ENCODE measurements around the gene C2orf76.
"Not testable (repeated sequence)": the region's sequence is repeated elsewhere in the genome, so short reads cannot be mapped to it uniquely, and the experiment has no call there.

Gene C2orf76

GRCh38 chr2:119366649-119367471 is at the start of gene C2orf76, which contains the start of gene DBI:
Gene C2orf76, minus strand, starts transcription at chr2:119366834. Its CDS starts 26,875 bp downstream, at chr2:119339959.
Gene DBI, plus strand, starts transcription at chr2:119366977. Its CDS starts 75 bp downstream, at chr2:119367052.
- peak; percentile 91 for DNase-seq (ENCODE audit: low read depth)

DNA sequence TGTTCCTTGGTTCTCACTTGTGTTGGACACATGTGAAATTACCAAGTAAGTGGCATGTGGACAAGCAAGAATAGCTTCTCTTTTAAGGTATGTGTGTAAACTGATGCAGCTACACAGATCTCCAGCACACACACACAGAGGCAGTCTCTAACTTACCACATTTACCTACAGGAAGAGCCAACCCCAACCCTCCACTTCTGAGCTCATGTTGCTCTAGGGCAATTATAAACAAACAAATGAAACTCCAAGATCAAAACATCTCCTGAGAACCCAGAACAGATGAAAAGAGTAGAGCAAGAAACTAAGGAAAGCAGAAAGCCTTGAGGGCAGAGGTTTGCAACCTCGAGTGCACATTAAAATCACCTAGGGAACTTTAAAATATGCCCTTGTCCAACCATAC is 49.0 kb upstream of the C2orf76 start:
- no peak for DNase-seq (ENCODE audit: low read depth)

GRCh38 chr2:119414894-119415293 is 48.3 kb upstream of the C2orf76 start:
- no peak for DNase-seq (ENCODE audit: low read depth)

DNA sequence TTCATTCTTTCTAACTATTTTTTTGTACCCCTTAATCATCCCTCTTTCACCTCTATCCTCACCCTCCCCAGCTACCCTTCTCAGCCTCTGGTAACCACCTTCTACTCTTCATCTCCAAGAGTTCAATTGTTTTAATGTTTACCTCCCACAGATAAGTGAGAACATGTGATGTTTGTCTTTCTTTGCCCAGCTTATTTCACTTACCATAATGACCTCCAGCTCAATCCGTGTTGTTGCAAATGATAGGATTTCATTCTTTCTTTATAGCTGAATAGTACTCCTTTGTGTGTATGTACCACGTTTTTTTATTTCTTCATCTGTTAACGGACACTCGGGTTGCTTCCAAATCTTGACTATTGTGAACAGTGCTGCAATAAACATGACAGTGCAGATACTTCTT is 42.9 kb upstream of the C2orf76 start:
- no peak for DNase-seq (ENCODE audit: low read depth)

GRCh38 chr2:119408221-119408619 is 41.6 kb upstream of the C2orf76 start:
- no peak for DNase-seq (ENCODE audit: low read depth)

DNA sequence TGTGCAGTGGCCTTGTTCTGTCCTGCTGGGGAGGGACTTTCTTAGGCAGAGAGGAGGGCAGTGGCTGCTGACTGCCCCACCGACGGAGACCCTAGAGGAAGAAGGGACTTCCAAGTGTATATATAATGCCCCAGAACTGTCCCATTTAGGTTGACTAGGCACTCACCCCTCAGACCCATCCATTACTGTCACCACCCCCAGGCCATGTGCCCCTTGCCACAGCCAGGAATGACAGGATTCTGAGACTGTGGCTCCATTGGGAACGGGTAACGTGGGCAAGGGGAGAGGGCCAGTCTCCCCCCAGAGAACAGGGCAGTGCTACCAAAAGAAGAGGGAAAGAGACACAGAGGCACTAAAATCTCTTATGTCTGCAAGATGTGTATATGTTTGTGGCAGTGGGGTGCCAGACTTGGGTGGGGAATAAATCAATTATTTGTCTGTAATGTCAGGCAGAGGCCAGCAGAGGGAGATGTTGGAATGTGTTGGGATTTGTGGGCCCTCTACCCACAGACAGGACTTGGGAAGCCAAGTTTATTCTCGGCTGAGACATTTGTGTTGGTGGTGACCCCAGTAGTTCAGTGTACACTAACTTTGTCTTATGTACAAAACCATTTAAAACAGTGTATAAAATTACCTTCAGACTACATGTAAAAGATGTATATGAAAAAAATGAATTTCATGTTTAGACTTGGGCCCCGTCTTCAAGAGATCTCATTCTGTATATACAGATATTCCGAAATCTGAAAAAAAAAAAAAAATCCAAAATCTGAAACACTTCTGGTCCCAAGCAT is 41.0 kb upstream of the C2orf76 start:
- DNase-seq (ENCODE audit: low read depth) = peak; percentile 35

GRCh38 chr2:119405151-119405550 is 38.5 kb upstream of the C2orf76 start:
- no peak for DNase-seq (ENCODE audit: low read depth)

- DNase-seq (ENCODE audit: low read depth) = not testable (repeated sequence)
Observed at GRCh38 chr2:119403618-119404017, 37.0 kb upstream of the C2orf76 start.

DNA sequence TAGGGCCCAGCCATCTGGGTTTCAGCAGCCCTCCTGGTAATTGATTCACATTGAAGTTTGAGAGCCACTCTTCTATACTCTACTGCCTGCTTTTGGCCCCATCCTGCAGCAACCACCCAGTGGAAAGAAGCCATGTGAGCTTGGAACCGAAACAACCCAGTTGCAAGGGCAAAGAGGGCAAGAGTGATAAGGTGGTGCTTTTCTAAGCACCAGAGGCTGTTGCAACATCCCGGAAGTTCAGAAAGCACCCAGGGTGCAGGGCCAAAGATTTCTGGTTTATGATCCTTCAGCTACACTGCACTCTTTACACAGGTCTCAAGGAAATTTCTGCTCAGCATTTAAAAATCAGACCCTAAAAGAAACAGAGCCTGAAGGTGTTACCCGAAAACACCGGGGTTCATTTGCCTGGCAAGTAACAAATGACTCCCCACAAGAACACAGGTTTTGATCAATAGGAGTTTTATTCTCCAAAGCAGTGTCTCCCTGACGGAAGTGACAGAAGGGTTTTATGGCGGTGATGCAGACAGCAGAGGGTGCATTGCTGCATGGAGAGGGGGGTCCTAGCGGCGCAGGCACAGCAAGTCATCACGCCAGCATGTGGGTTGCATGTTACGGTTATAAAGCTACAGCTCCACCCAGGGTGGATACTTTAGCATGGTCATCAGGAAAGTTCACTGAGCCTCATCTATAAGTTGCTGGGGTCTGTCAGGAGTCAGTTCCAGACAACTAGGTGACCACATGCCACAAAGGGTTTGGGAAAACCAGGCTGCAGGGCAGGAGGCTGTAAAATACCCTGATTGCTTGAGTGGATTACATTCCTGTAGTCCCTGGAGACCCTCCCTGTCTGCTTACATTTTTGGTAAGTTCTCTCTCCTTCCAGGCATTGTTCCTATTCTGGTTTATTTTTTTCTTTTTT is 36.3 kb upstream of the C2orf76 start:
- DNase-seq (ENCODE audit: low read depth) = no peak

DNA sequence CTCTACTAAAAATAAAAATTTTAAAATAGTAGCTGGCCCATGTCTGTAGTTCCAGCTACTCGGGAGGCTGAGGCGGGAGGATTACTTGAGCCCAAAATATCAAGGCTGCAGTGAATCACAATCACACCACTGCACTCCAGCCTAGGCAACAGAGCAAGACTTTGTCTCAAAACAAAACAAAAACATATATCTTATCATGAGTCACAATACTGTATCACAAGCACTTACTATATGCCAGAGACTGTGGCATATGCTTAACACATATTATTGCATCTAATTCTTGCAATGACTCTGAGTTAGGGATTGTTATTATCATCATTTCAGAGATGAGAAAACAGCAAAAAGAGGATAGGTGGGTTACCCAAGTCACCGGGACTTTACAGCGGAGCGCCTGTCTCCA is 35.5 kb upstream of the C2orf76 start:
- DNase-seq (ENCODE audit: low read depth) = no peak

- DNase-seq (ENCODE audit: low read depth) = no peak
Observed at GRCh38 chr2:119397196-119397595, 30.6 kb upstream of the C2orf76 start.

DNA sequence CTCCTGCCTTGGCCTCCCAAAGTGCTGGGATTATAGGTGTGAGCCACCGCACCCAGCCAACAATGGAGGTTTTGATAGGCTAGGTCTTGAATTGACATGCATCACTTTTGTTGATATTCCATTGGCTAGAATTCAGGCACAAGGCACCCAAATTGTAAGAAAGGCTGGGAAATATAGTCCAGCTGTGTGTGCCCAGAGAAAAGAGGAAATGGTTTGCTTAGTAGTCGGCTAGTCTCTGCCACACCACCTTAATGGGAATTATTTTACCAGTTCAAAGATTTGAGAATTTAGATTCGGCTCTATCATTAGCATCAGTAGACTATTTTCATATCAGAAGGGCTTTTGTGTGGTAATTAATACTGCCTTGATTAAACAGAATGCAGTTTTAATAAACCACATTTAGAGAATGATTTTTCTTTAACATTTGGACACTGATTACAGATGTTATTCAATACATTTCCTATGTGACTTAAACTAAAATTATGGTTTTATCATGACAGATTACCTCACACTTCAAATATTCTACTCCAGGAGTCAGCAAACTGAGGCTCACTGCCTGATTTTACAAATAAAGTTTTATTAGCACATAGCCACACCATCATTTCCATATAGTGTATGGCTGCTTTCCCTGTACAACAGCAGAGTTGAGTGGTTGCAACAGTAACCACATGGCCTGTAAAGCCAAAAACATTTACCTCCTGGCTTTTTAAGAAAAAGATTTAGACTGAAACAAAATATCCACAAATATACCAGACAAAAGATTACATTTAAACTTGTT is 27.5 kb upstream of the C2orf76 start:
- DNase-seq (ENCODE audit: low read depth) = no peak

DNA sequence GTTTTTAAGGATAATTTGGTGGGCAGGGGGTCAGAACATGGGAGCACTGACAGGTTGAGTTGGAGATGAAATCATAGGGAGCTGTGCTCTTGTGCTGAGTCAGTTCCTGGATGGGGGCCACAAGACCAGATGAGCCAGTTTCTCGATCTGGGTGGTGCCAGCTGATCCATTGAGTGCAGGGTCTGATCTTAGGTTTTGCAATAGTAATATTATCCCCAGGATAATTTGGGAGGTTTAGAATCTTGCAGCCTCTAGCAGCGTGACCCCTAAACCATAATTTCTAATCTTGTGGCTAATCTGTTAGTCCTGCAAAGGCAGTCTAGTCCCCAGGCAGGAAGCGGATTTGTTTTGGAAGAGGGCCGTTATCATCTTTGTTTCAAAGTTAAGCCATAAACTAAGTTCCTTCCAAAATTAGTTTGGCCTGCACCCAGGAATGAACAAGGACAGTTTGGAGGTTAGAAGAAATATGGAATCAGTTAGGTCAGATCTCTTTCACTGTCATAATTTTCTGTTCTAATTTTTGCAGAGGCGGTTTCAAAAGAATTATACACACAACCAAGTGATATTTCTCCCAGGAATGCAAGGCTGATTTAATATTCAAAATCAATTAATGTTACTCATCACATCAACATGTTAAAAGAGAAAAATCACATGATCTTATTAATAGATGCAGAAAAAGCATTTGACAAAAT is 23.1 kb upstream of the C2orf76 start:
- DNase-seq (ENCODE audit: low read depth) = no peak

- no peak for DNase-seq (ENCODE audit: low read depth)
Observed at GRCh38 chr2:119387381-119388129, 20.9 kb upstream of the C2orf76 start.

DNA sequence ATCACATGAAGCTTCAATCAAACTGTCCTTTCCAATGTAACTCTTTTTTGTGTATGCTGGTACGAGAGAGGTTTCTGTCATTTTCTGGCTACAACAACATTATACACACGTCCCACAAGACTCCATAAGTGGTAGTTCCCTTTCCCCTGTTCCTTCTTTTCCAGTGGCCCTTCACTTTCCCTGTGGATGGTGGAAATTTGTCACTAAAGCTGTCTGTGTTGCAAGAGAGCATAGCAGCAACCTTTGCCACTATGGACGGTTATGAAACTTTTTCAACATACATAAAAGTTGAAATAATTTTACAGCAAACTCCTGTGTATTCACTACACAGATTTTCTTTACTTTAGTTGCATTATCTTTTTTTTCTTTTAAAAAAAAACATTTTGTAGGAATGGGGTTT is 18.8 kb upstream of the C2orf76 start:
- DNase-seq (ENCODE audit: low read depth) = no peak

GRCh38 chr2:119384971-119385370 is 18.3 kb upstream of the C2orf76 start:
- no peak for DNase-seq (ENCODE audit: low read depth)

DNA sequence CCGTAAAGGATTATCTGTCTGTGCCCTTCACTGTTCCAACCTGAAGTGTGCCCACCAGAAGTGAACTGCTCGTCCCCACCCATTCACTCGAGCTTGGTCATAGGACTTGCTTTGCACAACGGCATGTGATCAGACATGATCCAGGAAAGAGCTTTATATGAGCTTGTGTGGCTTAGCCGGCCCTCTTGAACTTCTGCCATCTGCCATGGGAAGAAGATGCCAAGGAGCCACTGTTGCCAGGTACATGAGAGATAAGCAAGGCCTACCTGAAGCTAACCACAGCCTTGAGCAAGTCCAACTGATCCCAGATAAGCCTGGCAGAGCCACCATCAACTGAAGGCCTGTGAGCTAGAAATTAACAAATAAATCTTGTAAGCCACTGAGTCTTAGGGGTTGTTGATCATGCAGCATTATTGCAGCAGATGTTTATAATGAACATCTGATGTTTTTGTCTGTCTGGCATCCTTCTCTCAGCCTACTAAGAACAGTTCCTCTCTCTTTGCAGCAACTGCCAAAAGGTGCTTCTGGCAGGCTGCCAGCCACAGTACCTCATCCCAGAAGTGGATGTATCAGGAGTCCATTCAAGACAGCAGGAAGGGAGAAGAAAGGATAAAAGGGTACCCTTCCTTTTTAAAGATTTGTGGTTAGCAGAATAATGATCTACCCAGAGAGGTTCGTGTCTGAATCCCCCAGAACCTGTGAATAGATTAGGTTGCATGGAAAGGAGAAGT is 16.9 kb upstream of the C2orf76 start:
- DNase-seq (ENCODE audit: low read depth) = no peak

GRCh38 chr2:119378566-119378965 is 11.9 kb upstream of the C2orf76 start:
- DNase-seq (ENCODE audit: low read depth) = no peak

DNA sequence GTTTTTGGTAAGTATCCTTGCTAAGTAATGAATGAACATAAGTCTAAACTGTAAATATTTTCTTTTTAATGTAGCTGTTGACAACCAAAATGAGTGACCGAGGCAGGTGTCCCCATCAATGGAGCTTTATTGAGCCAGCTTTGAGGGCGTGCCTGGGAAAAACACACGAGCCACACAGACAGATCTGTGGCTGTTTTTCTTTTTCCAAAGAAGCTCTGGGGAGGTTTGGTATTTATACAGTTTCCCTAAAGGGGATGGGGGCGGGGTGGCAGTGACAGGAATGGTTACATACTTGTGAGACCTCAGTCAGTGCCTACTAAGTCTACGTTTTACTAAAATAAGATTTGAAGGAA is 11.3 kb upstream of the C2orf76 start:
- no peak for DNase-seq (ENCODE audit: low read depth)
